CD14-positive monocyte (primary cell): ENCODE data around the gene CMSS1. TPM values are rescaled to one million over a fixed set of nuclear protein-coding genes. Genes with fewer than 3 reads are reported as not detected.

Experiments used
- DNase-seq, 3 donors: peaks; one replicate each; pipeline ENCODE4 v3.0.0-alpha.2; 2011 to 2022
- H2AFZ ChIP-seq: 2 replicates; pipeline ENCODE4 v1.6.0; 2012; ENCODE audit warnings: mild to moderate bottlenecking, low read depth, low read length, inconsistent platforms; ENCODE audit not compliant: insufficient read depth, poor library complexity, severe bottlenecking
- H3K27ac ChIP-seq, 2 donors: 1 replicate in 1 of 2; 2 replicates in 1 of 2; pipeline ENCODE4 v1.5.1; 2012 to 2013; ENCODE audit warnings: low read length in 2 of 2, control low read depth in 1 of 2, inconsistent platforms in 1 of 2, low read depth in 1 of 2, mild to moderate bottlenecking in 1 of 2
- H3K27me3 ChIP-seq, 2 donors: one replicate each; pipeline versions ENCODE4 v1.6.0 to v1.6.1; 2011 to 2013; ENCODE audit warnings: low read length in 2 of 2; ENCODE audit not compliant: control insufficient read depth in 2 of 2, insufficient read depth in 2 of 2
- H3K36me3 ChIP-seq, 2 donors: replicated peaks in 1 of 2; 1 replicate in 1 of 2; 2 replicates in 1 of 2; pipeline versions ENCODE4 v1.5.1 to v1.6.1; 2012 to 2013; ENCODE audit warnings: low read length in 2 of 2, control low read depth in 1 of 2, inconsistent platforms in 1 of 2, mild to moderate bottlenecking in 1 of 2; ENCODE audit not compliant: insufficient read depth in 2 of 2, control insufficient read depth in 1 of 2
- H3K4me1 ChIP-seq, 2 donors: 1 replicate in 1 of 2; 2 replicates in 1 of 2; pipeline versions ENCODE4 v1.5.1 to v1.6.1; 2012 to 2013; ENCODE audit warnings: low read length in 2 of 2, control low read depth in 1 of 2, inconsistent platforms in 1 of 2, mild to moderate bottlenecking in 1 of 2, moderate library complexity in 1 of 2; ENCODE audit not compliant: insufficient read depth in 2 of 2, control insufficient read depth in 1 of 2
- H3K4me2 ChIP-seq: replicated peaks from 2 replicates; pipeline ENCODE3; 2012; ENCODE audit warnings: low read length, moderate library complexity, mild to moderate bottlenecking; ENCODE audit not compliant: poor library complexity, severe bottlenecking; ENCODE audit errors: extremely low read depth
- H3K4me3 ChIP-seq, 3 experiments: fragments of 200-600 bp in 1 of 3; sonication (generic) in 1 of 3; replicated peaks in 1 of 3; 1 replicate in 2 of 3; 2 replicates in 1 of 3; pipeline ENCODE4 v1.5.1; 2011 to 2013; ENCODE audit warnings: low read length in 3 of 3, mild to moderate bottlenecking in 3 of 3, control low read depth in 2 of 3, low read depth in 2 of 3, inconsistent platforms in 1 of 3, moderate library complexity in 1 of 3
- H3K79me2 ChIP-seq: 2 replicates; pipeline ENCODE4 v1.6.0; 2012; ENCODE audit warnings: mild to moderate bottlenecking, control low read depth, inconsistent platforms, low read length, moderate library complexity; ENCODE audit not compliant: insufficient read depth
- H3K9ac ChIP-seq: 2 replicates; pipeline ENCODE4 v1.6.0; 2017; ENCODE audit warnings: low read length, mild to moderate bottlenecking; ENCODE audit not compliant: insufficient read depth, poor library complexity, severe bottlenecking
- H3K9me3 ChIP-seq, 2 donors: replicated peaks in 1 of 2; 1 replicate in 1 of 2; 2 replicates in 1 of 2; pipeline versions ENCODE4 v1.5.1 to v1.6.1; 2012 to 2013; ENCODE audit warnings: low read length in 2 of 2, control low read depth in 1 of 2; ENCODE audit not compliant: control insufficient read depth in 1 of 2, insufficient read depth in 1 of 2
- H4K20me1 ChIP-seq: 2 replicates; pipeline ENCODE4 v1.6.0; 2012; ENCODE audit warnings: mild to moderate bottlenecking, low read length, control low read depth, moderate library complexity; ENCODE audit not compliant: insufficient read depth
- H3K27ac Mint-ChIP-seq, 7 donors: one replicate each; pipeline ENCODE4 v1.8.0; 2020; ENCODE audit warnings: mild to moderate bottlenecking in 7 of 7, mixed read lengths in 7 of 7, moderate library complexity in 6 of 7, inconsistent platforms in 2 of 7
- H3K27me3 Mint-ChIP-seq, 3 donors: one replicate each; pipeline ENCODE4 v1.8.0; 2021 to 2022; ENCODE audit warnings: low read depth in 3 of 3, mild to moderate bottlenecking in 3 of 3, mixed read lengths in 3 of 3, moderate library complexity in 3 of 3, inconsistent platforms in 1 of 3
- H3K36me3 Mint-ChIP-seq, 2 donors: one replicate each; pipeline ENCODE4 v1.8.0; 2020; ENCODE audit warnings: mixed read lengths in 2 of 2, inconsistent platforms in 1 of 2, mild to moderate bottlenecking in 1 of 2
- H3K4me1 Mint-ChIP-seq: one replicate; pipeline ENCODE4 v1.8.0; 2020; ENCODE audit warnings: mild to moderate bottlenecking, mixed read lengths
- H3K4me3 Mint-ChIP-seq, 2 donors: one replicate each; pipeline ENCODE4 v1.8.0; 2020; ENCODE audit warnings: mild to moderate bottlenecking in 2 of 2, mixed read lengths in 2 of 2, moderate library complexity in 1 of 2
- H3K9me3 Mint-ChIP-seq, 7 donors: one replicate each; pipeline ENCODE4 v1.8.0; 2020 to 2022; ENCODE audit warnings: mixed read lengths in 7 of 7, mild to moderate bottlenecking in 6 of 7, moderate library complexity in 6 of 7, inconsistent platforms in 2 of 7
- CTCF ChIP-seq: fragments of 200-600 bp; IDR thresholded peaks from one replicate; pipeline ENCODE4 v1.8.0; 2022; ENCODE audit warnings: antibody characterized with exemption, mild to moderate bottlenecking
- WGBS: methylation state at CpG from one replicate; pipeline ENCODE4 v1.1.5; 2013; ENCODE audit warnings: missing lambda C conversion rate; ENCODE audit not compliant: insufficient coverage; 5-methylcytosine and 5-hydroxymethylcytosine counted together
- intact Hi-C, 2 donors: fragments of 100-400 bp; cut with micrococcal nuclease; formaldehyde crosslinking; loops; one replicate each; pipeline versions ENCODE4 v1.15.0 to v1.15.1; 2023
- polyA plus RNA-seq, 3 donors: library from polyadenylated mRNA; depleted of rRNA in 1 of 3; unstranded in 2 of 3; stranded (reverse) in 1 of 3; fragments of 300-500 nt in 2 of 3; fragments of >200 nt in 1 of 3; fragmentation: Illumina TruSeq in 2 of 3; gene quantifications; 1 replicate in 2 of 3; 2 replicates in 1 of 3; pipeline ENCODE4 v1.2.3, GENCODE V29; 2012 to 2021

Gene CMSS1
- polyA plus RNA-seq, 3 donors = 1.1 to 3.6 (median 2.2) TPM

GRCh38 chr3:99966662-99967416 lies 149.2 kb downstream of the CMSS1 start:
- no peak for DNase-seq
- no peaks in the 10 kb centered on the region for H3K36me3 ChIP-seq
- intact Hi-C loops = no loop called here
- H3K27me3 ChIP-seq = no peaks in the 10 kb centered on the region
- Mint-ChIP-seq H3K4me1 (peaks cover 11% of the 10 kb centered on the region), H3K36me3 (no peaks in the 10 kb centered on the region), H3K27me3 (peaks cover 0 to 1% (median 0%) of the 10 kb centered on the region in 3 donors), H3K4me3 (no peak overlapping the region), H3K9me3 (no peaks in the 10 kb centered on the region), H3K27ac (no peak overlapping the region)
- H3K4me2 ChIP-seq = no peak overlapping the region
- no peak overlapping the region for H3K27ac ChIP-seq
- H2AFZ ChIP-seq = no peak overlapping the region
- no peak for TF ChIP-seq CTCF
- no peak overlapping the region for H3K4me3 ChIP-seq
- no peaks in the 10 kb centered on the region for H3K79me2 ChIP-seq
- H3K4me1 ChIP-seq = no peaks in the 10 kb centered on the region
- WGBS = 96% methylated on average over 5 of the region's 7 CpGs
- no peaks in the 10 kb centered on the region for H3K9me3 ChIP-seq
- H3K9ac ChIP-seq = no peak overlapping the region
- no peaks in the 10 kb centered on the region for H4K20me1 ChIP-seq

GRCh38 chr3:99967796-99968195 lies 150.1 kb downstream of the CMSS1 start:
- Histone ChIP-seq H3K9me3 (no peaks in the 10 kb centered on the region), H3K4me2 (no peak overlapping the region), H3K79me2 (no peaks in the 10 kb centered on the region), H3K9ac (no peak overlapping the region), H3K36me3 (no peaks in the 10 kb centered on the region), H3K27ac (no peak overlapping the region), H2AFZ (no peak overlapping the region), H4K20me1 (no peaks in the 10 kb centered on the region), H3K27me3 (no peaks in the 10 kb centered on the region), H3K4me3 (no peak overlapping the region), H3K4me1 (no peaks in the 10 kb centered on the region)
- intact Hi-C loops = no loop called here
- Mint-ChIP-seq H3K36me3 (no peaks in the 10 kb centered on the region), H3K4me1 (peaks cover 11% of the 10 kb centered on the region), H3K27me3 (peaks cover 0 to 1% (median 0%) of the 10 kb centered on the region in 3 donors), H3K27ac (no peak overlapping the region), H3K9me3 (no peaks in the 10 kb centered on the region), H3K4me3 (no peak overlapping the region)
- 86% methylated on average over 1 of the region's 2 CpGs for WGBS
- DNase-seq = no peak
- TF ChIP-seq CTCF = no peak
